HG03060 (cell line): Measurements from ENCODE around the gene MATN3.
A peak's percentile ranks its signal among the peaks of the same experiment; 100 is the strongest.

Experiments
- ATAC-seq: cut with Tn5 transposase; IDR thresholded peaks from one replicate; pipeline ENCODE4 v1.9.1; 2021; ENCODE audit warnings: low read depth, moderate number of reproducible peaks; ENCODE audit not compliant: unreplicated experiment

The MATN3 gene

DNA sequence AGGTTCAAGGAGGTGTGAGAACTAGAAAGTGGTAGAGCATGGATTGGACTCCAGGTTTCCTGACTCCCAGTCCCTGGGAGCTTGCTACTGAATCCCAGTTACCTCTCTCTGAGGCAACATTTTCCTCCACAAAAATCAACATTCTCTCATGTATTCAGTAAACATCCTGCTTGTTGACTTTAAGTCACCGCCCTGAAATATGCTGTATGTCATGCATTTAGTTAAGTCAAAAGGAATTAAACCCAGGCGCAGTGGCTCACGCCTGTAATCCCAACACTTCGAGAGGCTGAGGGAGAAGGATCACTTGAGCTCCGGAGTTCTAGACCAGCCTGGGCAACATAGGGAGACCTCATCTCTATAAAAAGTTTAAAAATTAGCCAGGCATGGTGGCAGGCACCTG, 3.8 kb downstream of the MATN3 start:
- no peak for ATAC-seq

DNA sequence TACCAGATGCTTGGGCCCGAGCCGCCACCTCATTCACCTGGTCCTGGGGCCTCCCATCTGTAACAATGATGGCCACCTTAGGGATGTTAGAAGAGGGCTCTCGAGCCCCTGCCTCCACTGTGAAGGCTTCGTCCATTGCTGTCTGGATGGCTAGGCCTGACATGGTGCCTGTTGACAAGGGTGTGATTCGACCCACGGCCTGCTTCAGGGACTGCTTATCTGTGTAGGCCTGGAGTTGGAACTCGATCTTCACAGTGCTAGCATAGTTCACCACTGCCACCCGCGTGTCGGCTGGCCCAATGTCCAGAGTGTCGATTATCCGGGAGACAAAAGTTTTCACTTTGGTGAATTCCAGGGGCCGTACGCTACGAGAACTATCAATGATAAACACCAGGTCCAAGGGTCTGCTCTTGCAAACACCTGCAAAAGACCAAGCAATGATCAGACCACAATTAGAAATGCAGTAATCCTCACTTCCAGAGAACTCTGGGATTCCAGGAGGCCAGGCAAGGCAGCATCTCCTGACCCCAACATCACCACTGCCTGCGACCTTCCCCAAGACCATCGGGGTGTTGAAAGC, 6.5 kb downstream of the MATN3 start:
- ATAC-seq = no peak

DNA sequence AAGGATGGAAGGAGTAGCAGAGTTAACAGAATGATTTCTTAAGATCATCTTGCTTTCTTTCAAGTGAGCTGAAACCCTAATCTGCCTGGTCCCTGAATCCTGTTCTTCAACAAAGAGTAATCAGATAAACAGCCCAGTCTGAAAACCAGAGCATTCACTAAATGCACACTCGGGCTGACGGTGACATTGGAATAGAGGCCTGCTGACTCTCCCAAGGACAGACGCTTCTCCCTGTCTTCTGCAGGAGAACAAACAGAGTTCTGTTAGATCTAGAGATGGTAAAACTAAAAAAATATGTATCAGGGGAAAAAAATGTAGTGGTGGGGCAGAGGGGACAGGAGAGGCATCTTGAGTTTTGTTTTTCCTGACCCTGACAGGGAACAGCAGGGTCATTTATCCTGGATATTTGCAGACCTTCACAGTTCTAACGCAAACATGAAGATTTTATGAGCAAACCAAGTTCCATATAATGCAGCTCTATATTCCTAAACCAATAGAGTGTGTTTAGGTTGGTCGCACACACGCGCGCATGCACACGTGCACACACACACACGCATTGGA, 7.3 kb downstream of the MATN3 start:
- no peak for ATAC-seq

DNA sequence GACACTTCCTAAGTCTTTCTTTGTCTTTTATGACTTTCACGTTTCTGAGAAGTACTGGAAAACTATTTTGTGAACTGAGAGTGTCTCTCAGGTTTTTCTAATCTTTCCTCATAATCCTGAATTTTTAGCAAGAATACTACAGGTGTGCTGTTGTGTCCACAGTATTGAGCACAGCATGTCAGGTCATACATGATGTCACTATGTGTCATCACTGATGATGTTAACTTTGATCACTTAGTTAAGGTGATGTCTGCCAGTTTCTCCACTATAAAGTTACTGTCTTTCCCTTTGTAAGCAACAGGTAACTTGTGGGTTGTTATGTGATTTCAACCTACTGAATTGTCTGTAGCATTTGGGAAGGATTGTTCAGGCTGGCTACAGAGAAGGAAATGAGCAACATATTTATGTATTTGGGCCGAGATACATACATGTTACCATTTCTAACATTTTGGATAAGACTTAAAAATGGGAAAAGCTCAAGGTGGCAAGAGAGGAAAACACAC, 11.1 kb downstream of the MATN3 start:
- ATAC-seq = no peak

DNA sequence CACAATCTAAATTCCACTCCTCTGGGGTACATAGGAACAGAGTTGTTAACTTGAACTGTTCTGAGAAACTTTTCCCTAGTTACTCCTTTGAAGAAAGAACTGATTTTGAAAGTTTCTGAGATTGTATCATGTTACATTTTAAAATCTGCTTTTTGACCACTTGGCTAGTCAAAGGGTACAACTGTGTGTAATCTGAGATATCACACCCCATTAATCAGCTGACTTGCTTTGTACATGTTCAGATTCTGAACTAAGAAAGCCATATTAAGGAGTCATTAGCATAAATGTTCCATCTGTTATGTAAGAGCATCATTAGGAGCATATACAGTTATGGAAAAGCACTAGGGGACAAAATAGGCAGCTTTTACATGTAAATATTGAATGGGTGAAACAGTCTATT, 18.7 kb downstream of the MATN3 start:
- ATAC-seq = no peak

DNA sequence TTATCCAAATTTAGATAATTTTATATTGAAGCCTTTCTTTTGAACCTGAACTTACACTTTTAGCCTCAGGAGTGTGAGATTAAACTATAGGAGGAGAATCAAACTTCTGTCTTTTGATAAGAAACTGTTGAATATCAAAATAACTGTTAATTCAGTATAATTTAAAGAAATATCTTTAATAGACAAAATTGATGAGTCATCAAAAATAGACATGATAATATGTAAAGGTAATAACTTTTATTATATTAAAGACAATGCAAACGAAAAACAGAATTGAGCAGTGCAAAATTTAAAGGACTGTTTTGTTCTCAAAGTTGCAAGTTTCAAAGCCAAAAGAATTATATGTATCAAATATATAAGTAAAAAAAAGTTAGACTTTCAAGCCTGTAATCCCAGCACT, 20.6 kb downstream of the MATN3 start:
- no peak for ATAC-seq

DNA sequence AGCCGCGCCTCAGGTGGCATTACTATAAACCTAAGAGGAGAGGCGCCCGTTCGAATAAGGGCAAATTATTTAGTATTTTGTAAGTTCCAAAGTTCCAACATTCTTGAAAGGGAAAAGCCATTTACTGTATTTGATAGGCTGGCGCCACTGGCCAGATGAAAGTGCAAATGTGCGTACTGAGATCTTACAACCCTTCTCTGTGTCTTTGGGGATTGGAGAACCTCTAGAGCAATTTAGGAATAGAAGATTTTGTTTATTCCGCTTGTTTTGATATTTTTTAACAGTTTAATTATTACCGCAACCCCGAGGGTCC, 22.1 kb downstream of the MATN3 start:
- no peak for ATAC-seq

DNA sequence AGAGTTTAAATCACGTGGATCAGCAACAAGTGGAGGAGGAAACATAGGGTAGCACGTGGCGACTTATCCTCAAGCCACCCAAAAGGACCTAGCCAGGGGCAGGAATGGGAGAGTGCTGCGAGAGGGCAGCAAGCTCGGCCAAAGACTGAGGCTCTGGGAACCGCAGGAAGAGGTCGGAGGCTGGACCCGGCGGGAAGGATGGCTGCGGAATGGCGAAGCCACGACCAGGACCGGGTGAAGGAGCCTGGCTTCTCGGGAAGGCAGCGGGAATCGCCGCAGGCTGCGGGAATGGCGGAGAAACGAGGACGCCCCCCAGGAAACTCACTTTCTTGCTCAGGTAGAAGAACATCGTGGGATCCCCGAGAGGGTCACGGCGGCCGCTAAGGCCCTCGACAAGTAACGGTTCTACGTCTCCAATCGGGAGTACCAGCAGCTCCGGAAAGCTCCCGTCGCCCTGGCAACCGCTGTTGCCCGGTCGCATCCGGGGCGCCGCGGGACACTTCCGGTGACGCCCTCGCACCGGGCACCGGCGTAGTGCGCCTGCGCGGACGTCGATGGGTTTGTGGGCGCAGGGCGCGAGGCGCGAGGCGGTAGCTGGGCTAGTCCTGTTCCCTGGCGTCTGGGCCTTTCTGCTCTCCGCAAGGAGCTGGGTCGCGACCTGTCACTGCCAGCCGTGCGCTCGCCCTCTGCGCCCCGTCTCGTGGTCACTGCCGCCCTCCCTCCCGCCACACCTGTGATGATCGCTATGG, 22.6 kb downstream of the MATN3 start, which contains the start of gene WDR35:
WDR35 (minus strand) TSS at position 439 of the 749 bp plus-strand sequence; CDS start at position 349, 90 bp downstream.
- peak; percentile 63 for ATAC-seq

DNA sequence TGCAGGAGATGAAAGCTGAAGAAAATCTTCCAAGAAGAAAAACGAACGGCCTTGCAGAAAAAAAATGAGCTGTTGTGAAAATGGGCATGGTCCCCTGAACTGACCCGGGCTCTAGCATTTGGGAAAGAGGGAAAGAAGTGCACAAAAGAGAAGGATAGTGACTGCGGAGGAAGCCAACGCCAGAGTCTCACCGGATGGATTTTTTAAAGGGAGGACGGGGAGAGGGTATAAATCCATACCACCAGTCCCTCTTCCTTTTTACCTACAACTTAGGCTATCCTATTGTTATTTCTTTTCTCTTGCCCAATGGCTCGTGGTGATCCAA, 23.2 kb downstream of the MATN3 start:
- ATAC-seq = no peak

DNA sequence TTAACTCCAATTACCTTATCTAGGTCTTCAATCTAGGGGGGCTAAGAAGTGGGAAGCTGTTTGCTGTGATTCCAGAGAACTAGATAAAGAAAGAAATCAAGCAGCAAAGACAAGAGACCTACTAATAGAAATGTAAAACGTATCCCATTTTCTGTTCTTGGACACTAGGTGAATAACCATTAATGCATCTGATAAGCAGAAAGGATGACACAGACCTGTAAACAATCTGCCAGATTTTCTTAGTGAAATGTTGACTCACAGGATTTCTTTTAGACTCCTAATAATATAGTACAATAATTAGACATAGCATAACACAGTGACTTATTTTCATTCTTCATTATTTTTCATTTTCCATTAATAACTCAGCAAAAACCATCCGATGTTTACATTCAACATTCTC, 23.9 kb downstream of the MATN3 start:
- ATAC-seq = no peak

DNA sequence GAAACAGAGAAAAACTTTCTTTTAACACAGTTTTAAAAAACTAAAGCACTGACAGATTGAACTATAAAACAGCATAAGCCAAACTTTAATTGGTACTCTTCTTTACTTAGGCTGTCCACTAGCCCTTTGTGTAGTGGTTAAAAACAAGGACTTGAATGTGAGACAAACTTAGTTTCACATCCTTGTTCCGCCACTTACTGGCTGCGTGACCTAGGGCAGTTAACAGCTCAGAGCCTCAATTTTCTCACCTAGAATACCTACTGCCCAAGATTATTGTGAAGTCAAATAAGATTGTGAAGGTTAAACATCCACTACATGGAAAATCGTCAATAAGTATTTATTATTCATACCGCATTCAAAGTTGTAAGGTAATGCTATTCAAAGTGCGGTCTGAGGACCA, 24.5 kb downstream of the MATN3 start:
- peak; percentile 72 for ATAC-seq

DNA sequence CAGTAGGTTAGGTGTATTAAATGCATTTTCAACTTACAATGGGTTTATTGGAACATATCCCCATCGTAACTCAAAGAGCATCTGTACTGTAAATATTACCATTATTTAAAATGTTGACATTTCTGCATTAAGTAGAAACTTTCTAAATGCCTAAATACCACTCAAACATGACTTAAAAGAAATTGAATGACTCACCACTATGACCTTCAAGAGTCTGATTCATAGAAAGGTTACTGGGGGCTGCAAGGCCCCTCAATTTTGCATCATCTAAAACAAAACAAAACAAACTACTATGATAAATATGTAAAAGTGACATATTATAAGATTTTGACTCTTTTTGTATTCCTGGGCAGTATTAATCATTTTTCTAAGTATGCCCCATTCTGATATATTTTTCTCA, 30.2 kb downstream of the MATN3 start:
- no peak for ATAC-seq

DNA sequence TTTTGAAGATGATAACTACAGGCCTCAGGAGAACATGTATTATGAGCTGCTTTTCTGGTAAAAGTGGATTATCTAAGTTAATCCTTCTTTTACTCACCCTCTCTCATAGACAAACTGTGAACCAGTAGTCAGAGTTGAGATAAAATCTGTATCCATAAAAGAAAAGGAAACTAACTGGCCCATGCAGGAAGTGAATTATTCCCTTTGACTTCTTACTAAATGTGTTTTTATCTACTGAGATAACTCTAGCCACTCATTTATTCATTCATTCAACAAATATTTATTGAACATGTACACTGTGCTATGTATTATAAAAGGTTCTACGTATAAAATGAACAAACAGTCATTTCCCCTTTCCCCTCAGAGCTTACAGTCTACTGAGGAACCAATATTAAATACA, 32.5 kb downstream of the MATN3 start:
- no peak for ATAC-seq

DNA sequence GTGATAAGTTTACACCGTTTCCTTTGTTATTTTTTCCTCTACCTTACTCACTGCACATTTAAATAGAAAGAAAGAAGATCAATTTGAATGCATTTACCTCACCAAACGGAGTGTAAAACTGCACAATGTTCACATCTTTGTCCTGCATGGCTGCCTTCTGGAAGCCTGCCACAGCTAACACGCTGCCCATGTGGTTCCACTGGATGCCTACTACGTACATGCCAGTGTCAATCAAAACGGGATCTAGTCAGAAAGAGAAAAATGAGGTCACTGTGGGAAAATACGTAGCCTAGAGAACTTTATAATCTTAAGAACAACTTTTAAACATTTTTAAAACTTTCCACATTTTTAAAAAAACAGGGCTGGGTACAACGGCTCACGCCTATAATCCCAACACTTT, 39.0 kb downstream of the MATN3 start:
- ATAC-seq = no peak

DNA sequence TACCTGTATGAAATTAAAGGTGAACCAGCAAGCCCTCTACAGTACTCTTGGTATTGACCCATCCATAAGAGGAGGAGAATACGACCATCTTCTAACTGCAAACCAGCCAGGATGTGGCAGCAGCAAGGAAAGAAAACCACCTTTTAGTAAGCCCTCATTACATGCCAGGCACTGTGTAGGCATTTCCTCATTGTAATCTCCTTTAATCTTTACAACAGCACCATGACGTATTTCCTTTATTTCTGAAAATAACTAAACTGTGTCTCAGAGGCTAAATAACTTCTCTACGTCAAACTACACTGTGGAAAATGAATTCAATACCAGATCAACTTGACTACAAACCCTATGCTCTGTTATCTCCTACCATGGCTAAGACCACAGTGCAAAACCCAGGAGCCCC, 40.8 kb downstream of the MATN3 start:
- no peak for ATAC-seq

DNA sequence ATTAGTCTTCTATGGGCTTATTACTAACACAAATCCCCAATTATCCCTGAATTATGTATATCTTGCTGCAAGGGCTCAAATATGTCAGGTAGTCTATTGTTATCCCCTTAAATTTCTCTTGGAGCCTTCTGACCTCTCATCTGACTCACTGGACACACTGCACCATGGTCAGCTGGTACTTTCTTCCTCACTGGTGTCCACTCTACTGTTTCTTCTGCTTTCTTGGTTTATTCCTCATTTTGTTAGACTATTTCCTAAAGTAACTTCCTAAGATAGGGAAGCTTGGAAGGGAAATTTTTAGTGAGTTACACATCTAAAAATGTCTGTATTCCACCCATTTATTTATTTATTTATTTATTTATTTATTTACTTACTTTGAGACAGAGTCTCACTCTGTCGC, 49.1 kb downstream of the MATN3 start:
- no peak for ATAC-seq

DNA sequence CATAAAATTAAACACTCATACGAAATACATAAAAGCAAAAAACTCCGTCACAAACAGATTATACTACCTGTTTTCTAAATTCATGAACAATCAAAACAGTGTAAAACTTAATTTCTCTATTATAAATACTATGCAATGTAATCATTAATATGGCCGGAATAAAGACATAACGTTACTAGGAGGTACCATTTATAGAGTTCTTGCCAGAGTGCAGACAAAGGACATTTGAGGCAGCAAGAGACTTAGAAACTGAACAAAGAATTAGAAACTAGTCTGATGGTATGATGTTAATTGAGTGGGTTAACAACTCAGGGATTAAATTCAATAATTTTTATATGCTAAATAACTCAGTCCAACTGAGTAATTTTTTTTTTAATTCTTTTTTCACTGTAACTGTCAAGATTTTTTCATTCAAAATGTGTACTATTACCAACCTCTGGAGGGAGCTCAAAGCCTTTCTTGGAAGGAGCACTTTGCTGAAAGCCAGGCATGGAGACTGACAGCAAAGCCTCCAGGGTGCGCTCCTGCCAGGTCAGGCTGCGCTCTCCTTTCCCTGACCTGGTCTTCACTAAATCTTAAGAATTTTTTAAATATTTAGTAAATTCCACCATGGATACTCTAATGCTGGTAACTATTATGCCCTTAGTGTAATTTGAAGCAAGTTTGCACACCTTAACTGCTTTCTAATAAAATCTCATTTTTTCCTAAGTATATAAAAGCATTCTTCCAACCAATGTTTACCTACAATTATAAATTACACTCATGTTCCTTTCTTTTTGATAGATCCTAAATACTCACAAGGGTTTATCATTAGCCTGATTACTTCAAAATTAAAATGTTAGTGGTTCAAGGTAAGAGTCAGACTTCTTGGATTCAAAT, 56.7 kb downstream of the MATN3 start:
- ATAC-seq = peak; percentile 91

DNA sequence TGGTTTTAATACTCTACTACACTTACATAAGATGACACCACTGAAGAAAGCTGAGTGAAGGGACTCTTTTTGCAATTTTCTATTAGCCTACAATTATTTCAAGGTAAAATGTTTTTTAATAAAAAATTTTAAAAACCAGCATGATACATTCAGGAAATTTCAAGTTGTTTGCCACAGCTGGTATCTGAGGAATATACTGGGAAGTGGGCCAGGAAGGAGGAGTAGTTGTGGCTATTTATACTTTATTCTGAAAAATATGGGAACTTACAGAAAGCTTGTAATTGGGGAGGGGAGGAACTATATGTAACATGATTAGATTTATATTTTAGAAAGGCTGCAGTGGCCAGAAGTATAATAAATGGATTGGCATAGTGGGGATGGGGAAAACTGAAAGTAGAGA, 63.4 kb downstream of the MATN3 start:
- no peak for ATAC-seq

DNA sequence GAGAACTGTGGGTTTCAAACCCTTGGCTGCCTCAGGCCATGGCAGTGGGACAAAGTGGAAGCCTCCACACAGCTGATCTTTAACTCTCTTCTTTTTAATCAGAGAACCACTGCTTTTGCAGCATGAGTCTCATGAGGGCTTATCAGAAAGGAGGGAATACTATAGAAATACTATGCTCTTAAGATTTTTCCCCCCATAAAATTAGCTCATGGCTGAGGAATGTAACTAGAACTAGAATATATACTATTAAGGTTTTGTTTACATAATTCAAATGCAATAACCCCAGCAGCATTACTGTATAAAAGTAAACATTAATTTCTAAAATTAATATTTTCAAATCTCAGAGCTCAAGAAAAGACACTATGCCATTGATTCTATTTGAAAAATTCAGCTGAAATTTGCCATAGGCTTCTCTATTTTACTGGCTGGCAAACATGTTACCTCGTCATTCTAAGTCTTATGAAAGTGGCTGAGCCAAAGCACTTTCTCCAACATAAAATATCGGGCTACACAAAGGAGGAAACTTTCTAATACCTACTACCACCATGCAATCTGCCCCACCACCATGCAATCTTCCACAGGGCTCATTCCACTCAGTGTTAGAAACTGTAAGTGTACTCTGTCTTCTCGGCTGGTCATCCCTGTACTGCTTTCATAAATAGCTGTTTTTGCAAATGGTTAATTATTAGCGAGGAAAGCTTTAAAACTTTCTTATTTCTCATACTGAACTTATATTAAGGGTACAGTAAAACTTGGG, 65.1 kb downstream of the MATN3 start:
- ATAC-seq = no peak

DNA sequence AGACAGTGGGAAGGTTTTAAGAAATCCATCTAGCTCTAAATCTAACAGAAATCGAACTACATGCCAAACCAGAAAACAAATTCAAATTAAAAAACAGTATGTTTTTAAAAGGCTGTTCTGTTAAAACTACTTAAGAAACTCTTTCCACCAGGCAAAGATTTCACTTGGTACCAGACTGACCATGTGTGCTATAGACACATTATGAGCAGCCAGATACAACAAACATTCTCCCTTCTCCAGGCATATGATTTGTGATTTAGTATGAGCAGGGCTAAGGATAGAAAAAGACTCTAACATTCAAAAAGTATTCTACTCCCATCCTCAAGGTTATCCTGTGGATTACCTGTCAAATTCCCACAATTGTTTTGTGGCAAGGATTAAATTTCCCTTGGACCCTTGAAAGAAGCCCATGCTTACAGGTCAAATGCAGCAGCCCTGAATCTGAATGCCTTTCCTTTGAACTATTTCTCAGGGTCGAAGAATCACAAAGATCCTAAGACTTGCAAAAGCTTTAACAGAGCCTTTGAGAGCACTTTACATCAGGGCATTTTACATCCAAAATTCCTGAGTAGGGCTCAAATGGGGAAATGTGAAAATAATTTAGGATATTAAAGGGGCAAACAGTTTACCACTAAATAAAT, 68.1 kb downstream of the MATN3 start:
- no peak for ATAC-seq
